Gastroesophageal sphincter (tissue), 4 donors: ENCODE data around the gene TTYH1. TPM values are rescaled to one million over a fixed set of nuclear protein-coding genes. Genes with fewer than 3 reads are reported as not detected.
"Not testable (repeated sequence)": the region's sequence is repeated elsewhere in the genome, so short reads cannot be mapped to it uniquely, and the experiment has no call there.

Source experiments
- ATAC-seq: fragments of 150-250 bp; one replicate; pipeline ENCODE4 v1.9.1; 2016; ENCODE audit warnings: mild to moderate bottlenecking, moderate library complexity
- H3K27ac ChIP-seq, 4 donors: fragments of 200-600 bp; sonication (generic) in 3 of 4; 1 replicate in 3 of 4; 2 replicates in 1 of 4; pipeline ENCODE4 v1.5.1; 2016 to 2019
- H3K27me3 ChIP-seq: fragments of 200-600 bp; sonication (generic); one replicate; pipeline ENCODE4 v1.5.1; 2019
- H3K36me3 ChIP-seq, 2 donors: fragments of 200-600 bp; sonication (generic); one replicate each; pipeline ENCODE4 v1.5.1; 2019; ENCODE audit warnings: control low read depth in 1 of 2
- H3K4me1 ChIP-seq, 3 donors: fragments of 200-600 bp; sonication (generic); 1 replicate in 2 of 3; 2 replicates in 1 of 3; pipeline ENCODE4 v1.5.1; 2016 to 2019; ENCODE audit warnings: control low read depth in 2 of 3
- H3K4me3 ChIP-seq, 2 donors: fragments of 200-600 bp; sonication (generic); one replicate each; pipeline ENCODE4 v1.5.1; 2019; ENCODE audit warnings: mild to moderate bottlenecking in 1 of 2, moderate library complexity in 1 of 2
- H3K9me3 ChIP-seq, 3 donors: fragments of 200-600 bp; sonication (generic); one replicate each; pipeline ENCODE4 v1.5.1; 2017 to 2019; ENCODE audit warnings: control low read depth in 2 of 3
- CTCF ChIP-seq, 4 experiments: fragments of 200-600 bp in 2 of 4; fragments of 450-650 bp in 2 of 4; sonication (generic) in 1 of 4; IDR thresholded peaks; one replicate each; pipeline ENCODE4 v1.5.1; 2017 to 2019; ENCODE audit warnings: antibody characterized with exemption in 4 of 4, mild to moderate bottlenecking in 2 of 4, moderate library complexity in 2 of 4
- EP300 ChIP-seq: sonication (generic); formaldehyde crosslinking; IDR thresholded peaks from one replicate; pipeline ENCODE4 v1.6.1; 2017; ENCODE audit warnings: antibody characterized with exemption, mild to moderate bottlenecking
- POLR2A ChIP-seq, 2 donors: fragments of 450-650 bp; IDR thresholded peaks; one replicate each; pipeline ENCODE4 v1.6.1; 2017; ENCODE audit warnings: antibody characterized with exemption in 2 of 2, mild to moderate bottlenecking in 2 of 2, moderate library complexity in 1 of 2
- POLR2AphosphoS5 ChIP-seq: sonication (generic); formaldehyde crosslinking; IDR thresholded peaks from one replicate; pipeline ENCODE4 v1.6.1; 2017; ENCODE audit warnings: antibody characterized with exemption
- WGBS, 2 donors: methylation state at CpG; one replicate each; pipeline ENCODE4 v1.1.5; 2018; ENCODE audit warnings: low coverage in 1 of 2; 5-methylcytosine and 5-hydroxymethylcytosine counted together
- total RNA-seq, 4 donors: library from RNA; depleted of rRNA; stranded (reverse); fragments of >200 nt; gene quantifications; one replicate each; pipeline ENCODE4 v1.1.0, GENCODE V29; 2016

The TTYH1 gene
- total RNA-seq, 4 donors from 2014 or later: 1.2 to 19.8 (median 5.5) TPM

- no peaks in the 10 kb centered on the region for H3K4me1 ChIP-seq
- no peaks in the 10 kb centered on the region for H3K9me3 ChIP-seq
- WGBS, 2 donors: 70 to 71% methylated on average over 6 to 8 of the region's 16 CpGs
- TF ChIP-seq EP300 (no peak), POLR2A (IDR thresholded peaks at IDR 0.05) (no peak), CTCF (IDR thresholded peaks at IDR 0.05) (no peak), POLR2AphosphoS5 (no peak)
- no peaks in the 10 kb centered on the region for H3K36me3 ChIP-seq
- ATAC-seq: peak; percentile 44
- H3K27ac ChIP-seq: no peak overlapping the region
- H3K27me3 ChIP-seq: peaks cover 40% of the 10 kb centered on the region
- H3K4me3 ChIP-seq: no peak overlapping the region
Observed at GRCh38 chr19:54373781-54374631, 41.3 kb upstream of the TTYH1 start.

DNA sequence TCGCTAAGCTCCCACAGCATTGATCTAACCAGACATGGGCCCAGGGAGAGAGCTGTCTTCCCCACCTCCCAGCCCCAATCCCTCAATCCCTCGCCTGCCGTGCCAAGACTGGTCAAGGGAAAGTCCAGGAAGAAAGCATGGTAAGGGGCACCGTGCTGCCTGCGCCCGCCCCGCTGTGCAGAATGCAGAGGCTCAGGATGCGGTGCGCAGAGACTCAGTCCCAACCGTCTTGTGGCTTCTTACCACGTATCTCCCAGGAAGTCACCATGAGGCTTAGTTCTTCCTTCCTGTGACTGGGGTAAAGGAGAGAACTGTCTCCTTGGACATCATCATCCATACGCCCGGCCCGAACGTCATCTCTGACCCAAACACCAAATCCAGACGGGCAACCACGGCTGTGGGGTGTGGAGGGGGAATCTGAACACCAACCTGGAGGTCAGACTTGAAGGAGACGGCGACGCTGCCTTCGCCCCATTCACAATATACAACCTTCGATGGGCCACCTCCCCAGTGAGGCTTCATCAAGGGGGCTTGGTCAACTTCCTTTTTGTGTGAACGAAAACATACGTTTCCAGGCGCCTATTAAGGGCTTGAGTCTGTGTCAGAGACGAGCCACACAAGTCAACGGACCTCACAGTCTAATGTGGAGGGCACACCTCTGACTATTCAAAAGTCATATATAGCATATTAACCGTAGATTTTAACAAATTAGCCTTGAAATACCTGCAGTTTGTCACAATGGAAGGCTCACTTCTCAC, 39.9 kb upstream of the TTYH1 start:
- WGBS, 2 donors: 71 to 80% methylated on average over 3 to 10 of the region's 28 CpGs
- not testable (repeated sequence) for H3K4me3 ChIP-seq, H3K36me3 ChIP-seq, H3K9me3 ChIP-seq, ATAC-seq, H3K27ac ChIP-seq, H3K4me1 ChIP-seq
- peaks cover 51% of the 10 kb centered on the region for H3K27me3 ChIP-seq

DNA sequence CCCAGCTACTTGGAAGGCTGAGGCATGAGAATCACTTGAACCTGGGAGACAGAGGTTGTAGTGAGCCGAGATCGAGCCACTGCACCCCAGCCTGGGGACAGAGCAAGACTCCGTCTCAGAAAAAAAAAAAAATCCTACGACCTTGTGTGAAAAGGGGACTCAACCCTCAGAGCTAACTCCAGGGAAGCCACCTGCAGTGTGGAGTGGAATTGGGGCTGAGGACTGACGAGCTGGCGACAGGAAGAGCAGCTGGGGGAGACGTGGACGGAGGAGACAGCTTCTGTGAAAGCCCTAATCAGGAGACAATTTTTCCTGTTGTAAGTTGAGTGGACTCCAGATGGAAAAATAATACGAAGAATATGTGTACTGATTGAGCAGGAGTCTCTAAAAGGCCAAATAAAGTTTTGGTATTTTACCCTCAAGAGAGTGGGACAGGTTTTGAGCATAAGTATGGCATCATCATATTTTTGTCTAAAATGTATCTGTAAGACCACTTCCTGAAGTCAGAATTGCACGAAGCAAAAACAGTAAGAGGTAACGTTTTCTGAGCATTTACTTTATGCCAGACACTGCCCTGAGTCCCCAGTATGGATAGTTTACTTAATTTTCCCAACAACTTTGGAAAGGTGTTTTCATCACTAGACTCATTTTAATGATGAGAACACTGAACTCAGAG, 38.5 kb upstream of the TTYH1 start:
- Histone ChIP-seq H3K27me3 (peaks cover 58% of the 10 kb centered on the region), H3K9me3 (no peaks in the 10 kb centered on the region), H3K4me1 (no peaks in the 10 kb centered on the region), H3K27ac (no peak overlapping the region), H3K4me3 (no peak overlapping the region), H3K36me3 (no peaks in the 10 kb centered on the region)
- no peak for TF ChIP-seq POLR2AphosphoS5
- TF ChIP-seq EP300: no peak
- TF ChIP-seq CTCF (IDR thresholded peaks at IDR 0.05): no peak
- no peak for TF ChIP-seq POLR2A (IDR thresholded peaks at IDR 0.05)
- ATAC-seq: no peak
- 56% methylated on average over 10 to 11 of the region's 11 CpGs for WGBS, 2 donors

- no peaks in the 10 kb centered on the region for H3K4me1 ChIP-seq
- TF ChIP-seq POLR2AphosphoS5 (no peak), EP300 (no peak)
- H3K27me3 ChIP-seq: peaks cover 47% of the 10 kb centered on the region
- ATAC-seq: no peak
- no peaks in the 10 kb centered on the region for H3K9me3 ChIP-seq
- H3K27ac ChIP-seq: no peak overlapping the region
- H3K36me3 ChIP-seq: no peaks in the 10 kb centered on the region
- no peak overlapping the region for H3K4me3 ChIP-seq
- 57 to 66% methylated on average over 4 to 5 of the region's 5 CpGs for WGBS, 2 donors
Observed at GRCh38 chr19:54379187-54379678, 36.0 kb upstream of the TTYH1 start.

DNA sequence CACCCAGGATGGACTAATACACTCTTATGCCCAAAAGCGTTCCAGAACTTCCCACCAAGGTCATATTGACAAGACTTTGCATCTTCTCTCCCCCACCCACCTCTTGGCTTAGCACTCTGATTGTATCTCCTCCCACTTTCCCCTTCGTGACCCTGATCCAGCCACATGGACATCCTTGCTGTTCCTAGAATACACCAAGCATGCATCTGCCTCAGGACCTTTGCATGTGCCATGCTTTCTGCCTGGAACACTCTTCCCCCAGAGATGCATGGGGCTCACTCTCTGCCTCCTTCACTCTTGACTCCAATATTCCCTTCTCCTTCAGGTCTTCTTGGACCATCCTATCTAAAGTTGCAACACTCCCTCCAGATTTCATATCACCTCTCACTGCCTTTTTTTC, 34.4 kb upstream of the TTYH1 start:
- no peak for ATAC-seq
- Histone ChIP-seq H3K36me3 (no peaks in the 10 kb centered on the region), H3K27me3 (peaks cover 47% of the 10 kb centered on the region), H3K9me3 (no peaks in the 10 kb centered on the region), H3K4me3 (no peak overlapping the region), H3K27ac (no peak overlapping the region), H3K4me1 (no peaks in the 10 kb centered on the region)
- TF ChIP-seq POLR2AphosphoS5: no peak
- 81 to 86% methylated on average over 2 of the region's 2 CpGs for WGBS, 2 donors

GRCh38 chr19:54382041-54382440, 33.2 kb upstream of the TTYH1 start:
- ATAC-seq: not testable (repeated sequence)

More at GRCh38 chr19:54382041-54382440, 33.2 kb upstream of the TTYH1 start:
- 67 to 77% methylated on average over 9 to 10 of the region's 13 CpGs for WGBS, 2 donors
- H3K27ac ChIP-seq, H3K9me3 ChIP-seq, H3K4me1 ChIP-seq, H3K4me3 ChIP-seq, H3K36me3 ChIP-seq: not testable (repeated sequence)
- peaks cover 49% of the 10 kb centered on the region for H3K27me3 ChIP-seq
